Ramos (cell line): Measurements from ENCODE around the gene PCBP4.

Source experiments
- in situ Hi-C: fragments of 300-500 bp; cut with MboI; formaldehyde crosslinking; loops from one replicate; pipeline ENCODE4 v1.14.3; 2022; ENCODE audit warnings: low sequenced_read_pairs; ENCODE audit not compliant: unreplicated experiment

The PCBP4 gene

DNA sequence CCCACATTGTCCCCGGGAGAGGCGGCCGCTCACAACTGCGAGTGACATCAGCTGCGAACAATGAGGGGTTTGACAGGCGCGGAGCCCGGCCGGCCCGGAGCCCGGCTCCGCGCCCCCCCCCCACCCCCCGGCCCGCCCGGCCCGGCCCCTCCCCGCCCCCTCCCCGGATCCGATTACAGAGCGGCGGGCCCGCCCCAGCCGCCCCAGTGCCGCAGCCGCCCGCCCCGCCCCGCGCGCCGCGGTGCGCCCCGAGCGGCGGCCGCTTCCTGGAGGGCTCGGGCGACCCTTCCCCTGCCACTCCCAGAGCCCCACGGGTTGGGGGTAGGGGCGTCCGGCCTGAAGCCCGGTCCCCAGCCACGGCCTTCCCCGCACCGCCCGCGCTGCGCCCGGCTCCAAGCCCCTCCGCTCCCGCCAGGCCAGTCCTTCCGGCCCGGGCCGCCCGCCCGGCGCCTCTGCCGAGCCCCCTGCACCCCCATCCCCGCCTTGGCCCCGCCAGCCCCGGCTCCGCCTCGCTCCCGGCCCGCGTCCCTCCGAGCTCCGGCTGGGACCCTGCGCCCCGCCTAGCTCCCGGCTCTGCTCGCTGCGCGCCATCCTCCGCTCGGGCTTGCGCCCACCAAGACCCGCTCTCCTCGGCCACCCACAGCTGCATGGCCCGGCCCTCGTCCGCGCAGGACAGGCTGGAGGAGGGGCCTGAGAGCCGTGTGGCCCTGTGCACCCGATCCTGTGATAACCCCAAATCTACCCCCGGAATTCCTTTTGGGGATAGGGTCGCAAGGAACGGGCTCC lies at the start of gene PCBP4:
Gene PCBP4 (minus strand): TSS at position 71 of the 786 bp plus-strand sequence. CDS start 6,214 bp downstream, outside the sequence.
- in situ Hi-C loops = no loop called here

DNA sequence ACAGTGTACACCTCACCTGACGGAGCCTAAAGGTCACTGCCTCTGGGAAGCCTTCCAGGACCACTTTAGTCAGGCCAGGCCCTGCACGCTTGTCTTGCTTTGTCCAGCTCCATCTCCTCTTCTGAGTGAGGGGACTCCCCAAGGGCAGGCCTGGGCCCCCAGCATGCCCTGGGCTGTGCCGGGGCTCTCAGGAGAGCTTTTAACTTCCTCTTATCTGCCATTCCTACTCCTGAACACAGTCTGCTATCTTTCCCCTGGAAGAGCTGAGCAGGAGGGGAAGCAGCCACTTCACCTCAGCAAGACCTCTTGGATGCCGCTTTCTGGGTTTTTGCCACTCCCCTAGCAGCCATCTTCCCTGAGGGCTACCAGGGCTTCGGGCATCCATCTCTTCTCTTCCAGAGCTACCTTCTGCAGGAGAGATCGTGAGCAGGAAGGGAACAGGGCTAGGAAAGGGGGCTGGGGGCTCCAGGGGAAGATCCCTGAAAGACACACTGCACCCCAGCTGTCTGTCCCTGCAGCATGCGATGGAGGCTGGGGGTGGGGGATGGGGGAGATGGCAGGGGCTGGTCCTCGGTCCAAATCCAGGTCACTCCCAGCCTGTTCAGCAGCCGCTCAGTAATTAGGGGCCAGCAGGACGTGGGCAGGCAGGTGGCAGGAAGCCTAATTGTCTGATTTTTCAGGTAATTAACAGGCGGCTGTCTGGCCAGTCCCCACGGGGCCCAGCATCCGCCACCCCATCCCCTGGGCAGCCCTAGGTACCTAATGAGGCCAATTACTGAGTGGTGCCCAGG lies 48.4 kb upstream of the PCBP4 start:
- in situ Hi-C loops = no loop called here

DNA sequence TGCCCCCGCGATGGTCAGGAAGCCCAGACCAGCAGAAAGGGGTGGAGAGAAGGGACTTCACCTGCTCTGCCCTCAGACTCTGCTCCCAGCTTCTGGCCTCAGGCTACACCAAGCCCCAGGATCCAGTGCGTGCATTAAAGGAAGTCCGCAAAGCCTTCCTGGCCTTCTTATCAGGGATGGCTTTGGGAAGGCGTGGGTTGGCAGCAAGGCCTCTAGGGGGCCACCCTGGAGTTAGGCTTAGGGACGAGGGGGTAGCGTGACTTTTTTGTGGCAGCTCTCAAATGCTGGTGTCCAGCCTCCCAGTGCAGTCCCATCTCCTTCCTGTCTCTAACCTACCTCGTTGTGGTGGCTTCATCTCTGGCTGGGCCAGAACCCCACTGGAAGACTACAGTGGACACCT lies 47.4 kb upstream of the PCBP4 start:
- in situ Hi-C loops = no loop called here

DNA sequence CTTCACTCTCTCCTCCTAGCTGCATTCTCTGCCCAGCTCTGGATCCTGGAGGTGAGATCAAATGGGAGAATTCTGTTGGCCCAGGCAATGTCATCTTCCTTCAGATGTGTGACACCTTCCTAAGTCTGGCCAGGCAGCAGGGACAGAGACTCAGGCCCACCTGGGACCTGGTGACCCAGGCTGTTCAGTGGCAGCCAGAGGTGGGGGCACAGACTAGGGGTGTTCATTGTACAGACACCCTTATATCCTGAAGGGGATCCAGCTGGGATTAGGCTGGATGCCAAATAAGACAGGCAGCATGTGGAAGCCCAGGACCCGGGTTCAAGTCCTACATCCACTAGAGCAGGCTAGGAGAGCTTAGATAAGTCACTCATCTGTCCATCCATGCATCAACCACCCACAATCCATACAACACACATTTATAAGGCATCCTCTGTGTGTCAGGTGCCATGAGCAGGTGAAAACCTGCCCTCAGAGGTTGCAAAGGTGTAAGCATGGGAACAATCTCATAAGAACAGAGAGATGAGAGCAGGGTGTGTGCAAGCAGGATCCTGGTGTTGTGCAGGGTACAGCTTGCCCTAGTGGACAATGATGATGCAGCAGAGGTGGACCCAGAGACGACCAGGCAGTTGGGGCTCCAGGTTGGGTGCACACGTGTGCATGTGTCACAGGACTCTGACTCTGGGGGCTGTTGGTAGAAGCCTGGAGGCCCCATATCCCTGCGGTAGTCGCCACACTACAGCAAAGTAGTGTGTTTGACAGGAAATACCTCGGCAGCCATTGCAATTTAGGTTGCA lies 46.7 kb upstream of the PCBP4 start:
- in situ Hi-C loops = no loop called here

DNA sequence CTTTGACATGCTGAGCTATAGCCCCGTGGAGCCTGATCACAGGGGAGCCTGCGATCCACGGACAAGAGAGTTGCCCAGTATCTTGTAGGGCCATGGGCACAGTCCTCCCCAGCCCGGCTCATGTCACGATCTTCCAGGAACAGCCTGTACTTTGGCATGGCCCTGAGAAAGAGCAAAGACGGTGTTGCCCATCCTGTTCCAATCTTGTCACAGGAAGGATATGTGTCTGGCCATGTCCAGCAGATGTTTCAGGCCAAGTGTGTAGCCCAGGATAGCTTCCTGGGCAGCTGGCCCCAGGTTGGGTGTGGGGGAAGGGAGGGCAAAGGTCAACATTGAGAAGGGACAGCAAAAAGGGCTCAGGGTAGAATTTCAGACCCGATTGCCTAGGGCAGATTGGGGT lies 45.4 kb upstream of the PCBP4 start:
- in situ Hi-C loops = no loop called here

DNA sequence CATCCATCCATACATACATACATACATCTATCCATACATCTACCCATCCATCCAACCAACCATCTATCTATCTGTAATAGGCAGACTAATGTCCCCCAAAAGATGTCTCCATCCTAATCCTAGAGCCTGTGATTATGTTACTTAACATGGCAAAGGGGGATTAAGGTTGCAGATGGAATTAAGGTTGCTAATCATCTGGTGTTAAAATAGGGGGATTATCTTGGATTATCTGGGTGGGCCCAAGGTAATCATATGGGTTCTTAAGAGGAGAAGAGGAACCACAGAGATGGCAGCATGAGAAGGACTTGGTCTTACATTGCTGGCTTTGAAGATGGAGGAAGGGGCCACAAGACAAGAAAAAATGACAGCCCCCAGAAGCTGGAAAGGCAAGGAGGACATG lies 43.2 kb upstream of the PCBP4 start:
- in situ Hi-C loops = no loop called here

DNA sequence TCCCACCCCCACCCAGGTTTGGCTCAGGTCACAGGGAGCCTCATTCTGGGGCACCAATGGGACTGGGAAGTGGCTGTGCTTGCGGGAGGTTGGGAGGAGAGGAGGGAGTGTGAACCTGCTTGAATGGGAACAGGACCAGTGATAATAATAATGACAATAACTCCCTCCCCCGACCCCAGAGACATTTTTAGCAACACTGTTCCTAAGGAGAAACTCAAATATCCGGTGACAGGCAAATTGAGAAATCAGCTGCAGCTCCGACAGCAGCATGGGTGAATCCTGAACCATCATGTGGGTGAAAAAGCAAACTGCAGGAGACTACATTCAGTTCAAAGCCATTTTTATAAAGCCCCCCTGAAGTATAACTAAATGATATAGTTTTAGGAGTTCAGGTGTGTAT lies 40.0 kb upstream of the PCBP4 start:
- in situ Hi-C loops = loop anchor here (10.0 kb wide), 1 partner anchor 338 kb away; no protein-coding TSS in a partner anchor

DNA sequence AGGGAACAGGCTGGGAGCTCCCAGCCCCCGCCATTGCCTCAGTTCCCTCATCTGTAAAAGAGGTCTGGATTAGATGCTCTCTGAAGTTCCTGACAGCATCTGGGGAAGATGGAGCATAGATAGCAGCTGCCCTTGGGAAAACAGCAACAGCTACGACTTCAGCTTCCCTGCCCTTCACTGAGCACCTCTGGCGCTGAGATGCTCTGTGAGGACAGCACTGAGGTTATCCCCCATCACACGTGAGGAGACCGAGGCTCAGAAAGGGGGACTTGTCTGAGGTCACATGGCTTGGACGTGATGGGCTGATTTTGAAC lies 39.5 kb upstream of the PCBP4 start:
- in situ Hi-C loops = loop anchor here (10.0 kb wide), 1 partner anchor 338 kb away; no protein-coding TSS in a partner anchor

DNA sequence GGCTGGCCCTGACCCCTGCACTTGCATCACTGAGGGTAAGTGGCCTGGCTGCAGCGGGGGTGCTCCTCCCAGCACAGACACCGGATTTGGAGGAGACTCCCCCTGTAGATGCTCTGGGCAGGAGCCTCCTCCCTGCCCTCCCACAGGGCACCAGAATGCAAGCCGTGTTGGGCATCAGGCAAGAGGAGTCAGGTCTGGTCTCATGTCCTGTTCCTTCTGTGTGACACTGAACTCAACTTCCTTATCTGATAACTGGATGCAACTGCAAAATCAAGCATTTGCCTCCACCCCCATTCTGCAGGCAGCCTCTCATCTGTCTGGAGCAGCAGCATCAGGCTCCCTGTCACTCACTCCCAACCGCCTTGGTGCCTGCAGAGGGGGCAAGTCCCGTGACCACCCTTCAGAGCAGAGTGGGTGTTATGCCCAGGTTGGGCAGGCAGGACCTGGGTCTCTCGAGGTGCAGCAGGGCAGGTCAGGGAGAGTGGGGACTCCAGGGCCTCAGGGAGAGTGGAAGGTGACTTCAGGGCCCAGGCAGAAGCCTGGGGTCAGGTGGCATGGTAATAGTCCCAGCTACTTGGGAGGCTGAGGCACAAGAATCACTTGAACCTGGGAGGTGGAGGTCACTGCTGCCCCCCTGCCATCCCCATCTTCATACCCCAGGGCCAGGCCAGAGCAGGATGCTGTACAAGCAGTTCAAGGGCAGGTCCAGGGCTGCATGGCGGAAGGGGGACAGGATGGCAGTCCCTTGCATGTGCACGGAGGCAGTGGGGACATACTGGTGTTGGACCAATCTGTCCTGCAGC lies 39.0 kb upstream of the PCBP4 start:
- in situ Hi-C loops = loop anchor here (10.0 kb wide), 1 partner anchor 339 kb away; no protein-coding TSS in a partner anchor

DNA sequence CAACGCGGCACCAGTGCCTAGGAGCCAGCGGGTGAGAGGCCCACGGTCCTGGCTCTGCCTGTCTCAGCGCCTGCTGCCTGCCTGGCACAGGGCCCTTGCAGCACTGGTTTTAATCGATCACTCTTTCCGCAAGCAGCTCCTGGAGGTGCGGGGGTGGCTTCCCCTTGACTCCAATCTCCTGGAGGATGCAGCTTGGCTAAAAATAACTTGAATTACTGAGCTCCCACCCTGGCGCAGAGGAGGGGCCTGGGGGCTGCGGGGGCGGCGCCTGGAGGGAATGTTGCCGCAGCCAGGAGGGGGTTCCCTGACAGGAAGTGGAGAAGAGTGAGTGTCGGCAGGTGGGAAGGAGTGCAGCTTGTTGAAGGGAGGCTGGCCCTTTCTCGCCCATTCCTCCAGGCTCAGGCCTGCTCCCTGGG lies 38.3 kb upstream of the PCBP4 start:
- in situ Hi-C loops = loop anchor here (10.0 kb wide), 1 partner anchor 339 kb away; no protein-coding TSS in a partner anchor

DNA sequence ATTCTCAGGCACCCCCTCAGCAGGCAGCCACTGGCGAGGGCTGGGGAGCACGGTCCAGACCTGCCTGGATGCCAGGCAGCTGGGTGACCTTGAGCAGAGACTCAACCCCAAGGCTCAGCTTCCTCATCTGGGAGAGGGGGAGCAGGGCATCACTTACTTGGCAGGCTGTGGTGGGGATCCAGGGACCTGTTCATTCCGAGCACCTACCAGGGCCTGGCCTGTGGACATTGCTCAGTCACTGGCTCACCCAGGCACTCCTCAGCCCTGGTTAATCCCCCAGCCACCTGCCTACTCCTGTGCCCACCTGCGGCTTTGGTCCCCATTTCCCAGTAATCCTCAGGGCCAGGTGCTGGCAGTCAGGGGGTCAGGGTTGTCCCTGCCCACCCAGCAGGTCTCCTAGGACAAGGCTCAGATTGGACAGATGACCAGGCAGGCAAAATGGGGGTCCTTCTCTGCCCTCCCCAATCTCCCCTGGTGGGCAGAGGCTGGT lies 37.7 kb upstream of the PCBP4 start:
- in situ Hi-C loops = loop anchor here (5.0 to 10.0 kb wide), 2 partner anchors 137 to 340 kb away; no protein-coding TSS in a partner anchor

DNA sequence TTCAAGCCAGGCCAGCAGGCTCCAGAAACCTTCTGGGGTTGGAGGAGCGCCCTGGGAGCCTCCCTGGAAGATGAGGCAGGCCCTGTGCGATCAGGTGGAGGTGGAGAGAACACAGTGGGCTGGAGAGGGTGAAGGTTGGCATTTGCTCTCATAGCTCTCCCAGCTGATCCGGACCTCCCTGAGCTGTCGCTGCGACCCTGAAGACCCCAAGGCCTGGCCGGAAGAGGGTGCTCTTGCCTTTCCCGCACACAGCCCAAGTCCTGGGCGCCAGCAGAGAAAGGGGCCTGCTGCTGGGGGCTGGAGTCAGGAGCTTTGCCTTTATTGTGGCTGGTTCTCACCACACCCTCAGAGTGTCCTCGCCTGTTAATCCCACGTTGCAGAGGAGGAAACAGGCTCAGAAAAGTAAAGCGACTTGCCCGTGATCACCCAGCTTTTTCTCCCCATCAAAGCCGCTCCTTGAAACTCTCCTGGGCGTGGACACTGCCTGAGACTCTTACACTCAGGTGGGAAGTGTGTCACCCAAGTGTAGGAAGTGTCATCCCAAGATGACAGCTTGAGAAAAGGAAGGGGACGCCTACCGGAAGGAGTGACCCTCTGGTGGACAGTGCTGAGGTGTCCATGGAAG lies 37.0 kb upstream of the PCBP4 start:
- in situ Hi-C loops = loop anchor here (5.0 to 10.0 kb wide), 2 partner anchors 138 to 341 kb away; no protein-coding TSS in a partner anchor

DNA sequence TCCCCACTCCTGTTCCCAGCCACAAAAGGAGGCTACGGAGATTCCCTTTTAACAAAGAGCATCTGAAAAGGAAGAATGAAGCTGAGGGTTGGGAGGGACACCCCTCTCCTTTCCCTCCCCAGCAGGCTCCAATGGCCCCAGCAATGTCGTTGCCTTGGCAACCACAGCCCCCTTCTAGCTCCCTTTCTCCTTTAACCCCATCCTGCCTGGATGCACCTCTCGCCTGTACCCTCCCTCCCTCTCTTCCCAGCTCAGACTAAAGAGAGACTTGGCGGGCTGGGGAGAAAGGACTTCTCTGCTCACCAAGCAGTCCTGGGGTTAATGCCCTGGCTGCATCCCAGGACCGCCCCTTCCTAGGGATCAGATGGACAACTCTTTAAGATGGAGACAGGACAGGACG lies 35.5 kb upstream of the PCBP4 start:
- in situ Hi-C loops = loop anchor here (5.0 to 10.0 kb wide), 2 partner anchors 140 to 342 kb away; no protein-coding TSS in a partner anchor

DNA sequence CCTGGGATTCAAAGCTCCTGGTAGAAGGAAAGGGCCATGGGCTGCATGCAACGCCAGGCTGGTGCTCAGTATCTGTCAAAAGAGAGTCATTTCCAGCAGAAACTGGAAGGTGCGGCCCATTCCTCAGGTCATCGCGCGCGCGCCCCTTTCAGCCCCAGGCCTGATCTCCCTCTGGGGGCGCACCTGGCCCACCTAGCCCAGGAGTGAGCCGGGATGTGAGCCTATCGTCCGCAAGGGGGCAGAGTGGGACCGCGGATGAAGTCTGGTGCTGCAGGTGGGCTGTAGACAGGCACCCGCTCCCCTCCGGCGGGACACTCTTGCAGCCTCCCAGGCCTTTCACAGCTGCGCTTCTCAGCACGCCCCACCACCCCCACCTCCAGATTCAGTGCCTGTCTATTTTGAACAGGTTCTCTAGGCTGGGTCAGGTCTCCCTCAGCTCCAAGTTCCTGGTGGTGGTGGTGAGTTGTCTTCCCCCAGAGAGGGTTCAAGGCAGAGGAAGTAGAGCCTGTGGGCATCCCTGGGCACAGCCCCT lies 34.3 kb upstream of the PCBP4 start:
- in situ Hi-C loops = loop anchor here (5.0 to 10.0 kb wide), 2 partner anchors 141 to 343 kb away; no protein-coding TSS in a partner anchor

DNA sequence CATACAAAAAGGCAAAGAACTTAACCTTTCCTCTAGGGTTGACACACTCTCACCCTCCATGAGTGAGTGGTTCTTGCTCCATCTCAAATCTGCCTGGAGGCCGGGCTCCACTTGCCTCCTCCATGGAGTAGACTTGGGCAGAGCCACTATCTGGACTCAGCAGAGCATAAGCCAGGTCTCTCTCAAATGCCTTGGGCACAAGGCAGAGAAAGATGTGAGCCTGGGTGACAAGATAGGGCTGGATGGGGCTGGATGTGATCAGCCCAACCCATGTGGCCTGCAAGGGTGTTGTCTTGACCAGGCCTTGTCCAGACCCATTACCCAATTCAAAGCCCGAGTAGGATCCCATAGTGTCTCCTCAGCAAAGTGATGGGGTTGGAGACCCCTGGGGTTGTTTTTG lies 32.6 kb upstream of the PCBP4 start:
- in situ Hi-C loops = loop anchor here (5.0 to 10.0 kb wide), 2 partner anchors 142 to 345 kb away; no protein-coding TSS in a partner anchor

DNA sequence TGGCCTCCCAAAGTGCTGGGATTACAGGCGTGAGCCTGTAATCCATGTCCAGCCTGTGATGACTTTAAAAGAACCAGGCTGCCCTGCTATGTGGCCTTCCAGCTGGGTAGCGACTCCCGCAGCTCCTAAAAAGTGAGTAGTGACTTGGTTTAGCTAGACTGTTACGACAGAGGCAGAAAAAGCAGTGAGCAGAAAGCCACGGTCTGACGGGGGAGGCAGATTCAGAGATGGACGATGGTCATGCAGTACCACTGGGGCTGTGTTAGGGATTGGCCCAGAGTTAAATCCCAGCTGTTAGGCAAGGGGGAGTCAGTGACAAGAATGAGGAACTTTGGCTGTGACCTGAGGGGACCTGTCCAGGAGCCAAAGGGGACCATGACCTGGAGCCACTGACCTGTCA lies 31.5 kb upstream of the PCBP4 start:
- in situ Hi-C loops = no loop called here

DNA sequence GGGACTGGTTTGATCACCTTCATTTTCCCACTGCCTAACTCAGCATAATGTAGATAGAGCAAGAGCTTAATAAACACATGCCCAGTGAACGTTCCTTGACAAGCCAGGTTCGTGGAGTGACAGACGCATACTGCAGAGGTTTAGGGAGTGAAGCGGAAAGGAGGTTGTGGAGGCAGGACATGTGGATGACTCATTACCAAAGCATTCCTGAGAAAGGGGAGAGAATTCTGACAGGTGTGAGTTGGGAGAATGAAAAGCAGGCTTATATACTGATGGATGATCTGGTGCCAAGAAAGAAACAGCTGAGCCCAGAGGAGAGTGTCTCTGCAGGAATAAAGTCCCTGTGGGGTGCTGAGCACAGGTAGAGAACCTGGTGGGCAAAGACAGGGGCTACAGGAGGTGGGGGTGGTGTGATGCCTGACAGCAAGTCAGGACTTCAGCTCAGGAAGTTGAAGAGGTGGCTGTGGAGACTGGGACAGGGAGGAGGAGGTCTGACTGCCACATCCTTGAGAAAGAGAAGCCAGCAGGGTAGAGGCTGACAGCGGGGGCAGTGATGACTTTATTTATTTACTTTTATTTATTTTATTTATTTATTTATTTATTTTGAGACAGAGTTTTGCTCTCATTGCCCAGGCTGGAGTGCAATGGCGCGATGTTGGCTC lies 30.8 kb upstream of the PCBP4 start:
- in situ Hi-C loops = no loop called here

DNA sequence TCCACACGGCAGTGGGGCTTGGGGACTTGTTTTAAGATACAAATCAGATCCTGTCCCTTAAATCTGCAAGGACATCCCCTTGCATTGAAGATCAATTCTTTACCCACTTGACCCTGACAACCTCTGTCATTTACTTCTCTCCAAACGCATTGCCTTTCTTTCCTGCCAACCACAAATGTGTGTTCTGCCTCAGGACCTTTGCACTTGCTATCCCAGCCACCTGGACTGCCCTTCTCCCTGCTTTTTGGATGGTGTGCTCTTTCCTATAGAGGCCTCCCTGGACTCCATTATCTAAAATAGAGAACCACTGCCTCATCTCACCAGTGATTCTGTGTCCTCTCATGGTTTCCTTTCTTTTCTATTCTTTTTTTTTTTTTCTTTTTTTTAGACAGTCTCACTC lies 29.9 kb upstream of the PCBP4 start:
- in situ Hi-C loops = no loop called here
